Endothelial cell of umbilical vein (primary cell): ENCODE data around the gene METTL15. TPM values are rescaled to one million over a fixed set of nuclear protein-coding genes. Genes with fewer than 3 reads are reported as not detected.

Experiments used
- BruUV-seq: library from RNA; stranded (reverse); fragments of 400-500 nt; replicated peaks from 2 replicates; lab custom pipeline; 2021; lab: Mats Ljungman, UMichigan
- CTCF ChIA-PET: fragments of 300-600, 350-600 bp; sonication (Branson Sonifier 250); formaldehyde crosslinking; loops from one replicate; lab custom pipeline; 2021; ENCODE audit warnings: antibody characterized with exemption, inconsistent platforms; lab: Charles Lee
- POLR2A ChIA-PET: fragments of 300-600, 350-600 bp; sonication (Branson Sonifier 250); formaldehyde crosslinking; loops from one replicate; lab custom pipeline; 2021; ENCODE audit warnings: antibody characterized with exemption, inconsistent platforms; lab: Charles Lee
- DNase-seq: peaks from one replicate; pipeline ENCODE4 v3.0.0-alpha.2; 2011; ENCODE audit warnings: low read depth, low spot score
- FAIRE-seq: peaks from 2 replicates; lab custom pipeline; 2011; peaks lifted over from hg19 to GRCh38; lab: Jason Lieb, UNC
- H2AFZ ChIP-seq: 2 replicates; pipeline ENCODE4 v1.6.0; 2012; ENCODE audit warnings: low read depth, low read length, control low read depth, inconsistent platforms
- H3K27ac ChIP-seq: 2 replicates; pipeline ENCODE4 v1.5.1; 2011; ENCODE audit warnings: low read depth, mild to moderate bottlenecking, control low read depth, low read length, moderate library complexity; ENCODE audit not compliant: insufficient read depth
- H3K27me3 ChIP-seq, 2 experiments: 2 replicates each; pipeline versions ENCODE4 v1.6.0 to v1.6.1; 2011; ENCODE audit warnings: low read length in 2 of 2, mixed read lengths in 1 of 2; ENCODE audit not compliant: control insufficient read depth in 2 of 2, insufficient read depth in 2 of 2
- H3K36me3 ChIP-seq, 2 experiments: 2 replicates in 1 of 2; 3 replicates in 1 of 2; pipeline ENCODE4 v1.5.1; 2011; ENCODE audit warnings: low read length in 2 of 2, mild to moderate bottlenecking in 1 of 2, moderate library complexity in 1 of 2; ENCODE audit not compliant: control insufficient read depth in 2 of 2, insufficient read depth in 2 of 2; ENCODE audit errors: extremely low read depth in 1 of 2
- H3K4me1 ChIP-seq: 3 replicates; pipeline ENCODE4 v1.5.1; 2011; ENCODE audit warnings: mild to moderate bottlenecking, low read length; ENCODE audit not compliant: control insufficient read depth, insufficient read depth; ENCODE audit errors: extremely low read depth
- H3K4me2 ChIP-seq: 2 replicates; pipeline ENCODE4 v1.6.1; 2011; ENCODE audit warnings: low read length, control low read depth, mixed read lengths; ENCODE audit not compliant: insufficient read depth
- H3K4me3 ChIP-seq, 3 experiments: fragments of 200-600 bp in 1 of 3; sonication (generic), shearing (Covaris generic) in 1 of 3; replicated peaks in 1 of 3; 2 replicates each; pipeline ENCODE4 v1.5.1; 2011 to 2016; ENCODE audit warnings: control low read depth in 3 of 3, low read length in 3 of 3, mild to moderate bottlenecking in 2 of 3, inconsistent platforms in 1 of 3, low read depth in 1 of 3, moderate library complexity in 1 of 3; ENCODE audit not compliant: insufficient read depth in 1 of 3
- H3K79me2 ChIP-seq: 2 replicates; pipeline ENCODE4 v1.6.0; 2012; ENCODE audit warnings: low read length, inconsistent platforms; ENCODE audit not compliant: control insufficient read depth, insufficient read depth
- H3K9ac ChIP-seq: replicated peaks from 2 replicates; pipeline ENCODE3; 2011; ENCODE audit warnings: low read length, control low read depth; ENCODE audit not compliant: insufficient read depth; ENCODE audit errors: extremely low read depth
- H3K9me1 ChIP-seq: replicated peaks from 3 replicates; pipeline ENCODE4 v1.6.0; 2011; ENCODE audit warnings: mild to moderate bottlenecking, low read length; ENCODE audit not compliant: control insufficient read depth, insufficient read depth; ENCODE audit errors: extremely low read depth
- H3K9me3 ChIP-seq: replicated peaks from 2 replicates; pipeline ENCODE4 v1.5.1; 2012; ENCODE audit warnings: low read length, inconsistent platforms; ENCODE audit not compliant: control insufficient read depth, insufficient read depth
- H4K20me1 ChIP-seq: replicated peaks from 2 replicates; pipeline ENCODE3; 2011; ENCODE audit warnings: mild to moderate bottlenecking, low read length; ENCODE audit not compliant: control insufficient read depth, insufficient read depth; ENCODE audit errors: extremely low read depth
- EZH2 ChIP-seq: IDR thresholded peaks from 2 replicates; pipeline ENCODE4 v1.6.1; 2012; ENCODE audit warnings: borderline replicate concordance, low read depth, mild to moderate bottlenecking, moderate library complexity, low read length, inconsistent platforms; ENCODE audit not compliant: severe bottlenecking
- FOS ChIP-seq: IDR thresholded peaks from 2 replicates; pipeline ENCODE4 v1.6.1; 2011; ENCODE audit warnings: mild to moderate bottlenecking, low read length, moderate library complexity, borderline replicate concordance; ENCODE audit not compliant: insufficient read depth
- GATA2 ChIP-seq: IDR thresholded peaks from 2 replicates; pipeline ENCODE4 v1.7.0; 2011; ENCODE audit warnings: low read depth, mild to moderate bottlenecking, moderate library complexity, mixed read lengths, low read length; ENCODE audit not compliant: insufficient read length, insufficient read depth
- JUN ChIP-seq: IDR thresholded peaks from 2 replicates; pipeline ENCODE4 v1.6.1; 2011; ENCODE audit warnings: borderline replicate concordance, low read depth; ENCODE audit not compliant: insufficient read length, insufficient read depth
- MYC ChIP-seq: IDR thresholded peaks from one replicate; pipeline ENCODE4 v1.6.1; 2011; ENCODE audit warnings: mild to moderate bottlenecking, low read depth, low read length
- POLR2A ChIP-seq: IDR thresholded peaks from 2 replicates; pipeline ENCODE4 v1.6.1; 2012; ENCODE audit warnings: low read depth, mild to moderate bottlenecking, control low read depth, low read length
- POLR2AphosphoS5 ChIP-seq: IDR thresholded peaks from 2 replicates; pipeline ENCODE4 v1.6.1; 2012; ENCODE audit warnings: low read depth, mild to moderate bottlenecking, control low read depth, low read length, moderate library complexity; ENCODE audit not compliant: insufficient read depth
- dilution Hi-C: fragments of 300-500 bp; cut with MboI; formaldehyde crosslinking; loops from one replicate; pipeline ENCODE4 v1.15.0; 2019; ENCODE audit warnings: low sequenced_read_pairs; ENCODE audit not compliant: extremely low pct_ligation_motif_present
- intact Hi-C: fragments of 100-400 bp; cut with micrococcal nuclease; formaldehyde crosslinking; loops from one replicate; pipeline ENCODE4 v1.10.0; 2022
- polyA plus RNA-seq, 4 experiments: library from polyadenylated mRNA; depleted of rRNA in 3 of 4; stranded (reverse) in 3 of 4; unstranded in 1 of 4; fragments of >200 nt; gene quantifications; 2 replicates each; pipeline versions ENCODE4 v1.2.1 to v1.2.3, GENCODE V29; 2011 to 2012; ENCODE audit warnings: missing spikeins in 1 of 4
- total RNA-seq: library from RNA; stranded (reverse); gene quantifications from 2 replicates; pipeline ENCODE4 v1.2.3, GENCODE V29; 2021
- TF ChIP-seq, protein P1 (sequence below): IDR thresholded peaks from 2 replicates; pipeline ENCODE4 v1.6.1; 2011; ENCODE audit not compliant: insufficient read depth, insufficient read length
- TF ChIP-seq, protein P2 (sequence below), 2 donors: IDR thresholded peaks; 1 replicate in 1 of 2; 2 replicates in 1 of 2; pipeline ENCODE4 v1.5.1; 2011; ENCODE audit warnings: low read length in 2 of 2, mild to moderate bottlenecking in 2 of 2, moderate library complexity in 2 of 2, control low read depth in 1 of 2, inconsistent platforms in 1 of 2, low read depth in 1 of 2; ENCODE audit not compliant: insufficient read depth in 1 of 2; ENCODE audit errors: extremely low read depth in 1 of 2

METTL15 gene
- total and polyA plus RNA-seq, 2 donors (not counting 3 experiments of a cell fraction or from before 2014, with no cell fraction given), result 3.2 to 12.1 TPM

DNA sequence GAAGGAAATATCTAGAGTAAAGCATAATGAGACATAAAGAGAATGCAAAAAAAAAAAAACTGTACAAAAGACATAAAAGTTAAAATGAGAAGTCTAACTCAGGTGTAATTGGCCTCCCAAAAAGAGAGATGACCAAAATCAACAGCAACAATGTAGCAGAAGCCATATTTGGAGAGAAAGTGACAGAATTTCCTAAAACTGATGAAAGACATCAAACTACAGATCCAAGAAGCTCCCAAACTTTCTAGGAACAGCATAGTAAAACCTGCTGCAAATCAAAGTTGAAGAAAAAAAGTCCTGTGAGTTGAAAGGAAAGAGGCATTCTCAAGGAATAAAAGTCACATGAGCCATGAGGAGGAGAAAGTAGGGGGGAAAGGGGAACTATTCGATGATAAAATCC lies 231.3 kb downstream of the METTL15 start:
- no peaks in the 10 kb centered on the region for H3K9me3 ChIP-seq
- H3K4me1 ChIP-seq, result peaks cover 22% of the 10 kb centered on the region
- CTCF ChIA-PET, result no interaction called here
- no peak overlapping the region for H3K4me2 ChIP-seq
- H3K27me3 ChIP-seq, result no peaks in the 10 kb centered on the region
- dilution Hi-C loops, result no loop called here
- H3K27ac ChIP-seq, result no peak overlapping the region
- FAIRE-seq (no peak), DNase-seq (no peak)
- no peak overlapping the region for H2AFZ ChIP-seq
- H3K9me1 ChIP-seq, result no peaks in the 10 kb centered on the region
- BruUV-seq, result no TSS peak
- no peak overlapping the region for H3K4me3 ChIP-seq
- TF ChIP-seq EZH2 (no peak), JUN (no peak), FOS (no peak), POLR2AphosphoS5 (no peak), GATA2 (no peak), POLR2A (no peak), MYC (no peak)
- TF ChIP-seq, protein P1, sequence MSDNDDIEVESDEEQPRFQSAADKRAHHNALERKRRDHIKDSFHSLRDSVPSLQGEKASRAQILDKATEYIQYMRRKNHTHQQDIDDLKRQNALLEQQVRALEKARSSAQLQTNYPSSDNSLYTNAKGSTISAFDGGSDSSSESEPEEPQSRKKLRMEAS, result no peak
- TF ChIP-seq, protein P2, sequence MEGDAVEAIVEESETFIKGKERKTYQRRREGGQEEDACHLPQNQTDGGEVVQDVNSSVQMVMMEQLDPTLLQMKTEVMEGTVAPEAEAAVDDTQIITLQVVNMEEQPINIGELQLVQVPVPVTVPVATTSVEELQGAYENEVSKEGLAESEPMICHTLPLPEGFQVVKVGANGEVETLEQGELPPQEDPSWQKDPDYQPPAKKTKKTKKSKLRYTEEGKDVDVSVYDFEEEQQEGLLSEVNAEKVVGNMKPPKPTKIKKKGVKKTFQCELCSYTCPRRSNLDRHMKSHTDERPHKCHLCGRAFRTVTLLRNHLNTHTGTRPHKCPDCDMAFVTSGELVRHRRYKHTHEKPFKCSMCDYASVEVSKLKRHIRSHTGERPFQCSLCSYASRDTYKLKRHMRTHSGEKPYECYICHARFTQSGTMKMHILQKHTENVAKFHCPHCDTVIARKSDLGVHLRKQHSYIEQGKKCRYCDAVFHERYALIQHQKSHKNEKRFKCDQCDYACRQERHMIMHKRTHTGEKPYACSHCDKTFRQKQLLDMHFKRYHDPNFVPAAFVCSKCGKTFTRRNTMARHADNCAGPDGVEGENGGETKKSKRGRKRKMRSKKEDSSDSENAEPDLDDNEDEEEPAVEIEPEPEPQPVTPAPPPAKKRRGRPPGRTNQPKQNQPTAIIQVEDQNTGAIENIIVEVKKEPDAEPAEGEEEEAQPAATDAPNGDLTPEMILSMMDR (IDR thresholded peaks at IDR 0.05; ENCODE audit: extremely low read depth in 1 of 2, insufficient read depth in 1 of 2, low read depth in 1 of 2, low read length in 2 of 2), result no peak
- H3K9ac ChIP-seq, result no peak overlapping the region
- no peaks in the 10 kb centered on the region for H3K79me2 ChIP-seq
- POLR2A ChIA-PET, result no interaction called here
- intact Hi-C loops, result no loop called here
- no peaks in the 10 kb centered on the region for H3K36me3 ChIP-seq
- no peaks in the 10 kb centered on the region for H4K20me1 ChIP-seq
